ENCODE results near the gene RIMS1. TPM values are rescaled to one million over a fixed set of nuclear protein-coding genes. Genes with fewer than 3 reads are reported as not detected.

Gene RIMS1
- total and polyA plus RNA-seq, 9 of the 15 experiments (the other 6 are each of a cell fraction or from before 2014, with no cell fraction given): not detected

- TF ChIP-seq GTF3C2 (IDR thresholded peaks at IDR 0.05; ENCODE audit: borderline replicate concordance, extremely low read depth, insufficient read length) (no peak), MITF (IDR thresholded peaks at IDR 0.05) (no peak), CCAR2 (IDR thresholded peaks at IDR 0.05; ENCODE audit: low read depth, low read length) (no peak), SMARCA5 (IDR thresholded peaks at IDR 0.05) (no peak), PBX2 (CRISPR knock-in tag; IDR thresholded peaks at IDR 0.05; ENCODE audit: low read depth) (no peak), PBX2 (tag; conservative IDR thresholded peaks at IDR 0.05; ENCODE audit: low read depth) (0 out of 2 replicates have a peak, but pooled peaks have one; percentile 4), KLF16 (IDR thresholded peaks at IDR 0.05) (peak; percentile 75; the same call in 1 of the 2 replicates), POLR2G (IDR thresholded peaks at IDR 0.05; ENCODE audit: low read depth, low read length) (no peak), NFYB (IDR thresholded peaks at IDR 0.05; ENCODE audit: extremely low read depth, insufficient read length) (no peak), CHAMP1 (IDR thresholded peaks at IDR 0.05) (peak; percentile 88), EHMT2 (IDR thresholded peaks at IDR 0.05) (no peak), FOXM1 (IDR thresholded peaks at IDR 0.05; ENCODE audit: low read depth) (no peak; the same call in 1 of the 2 replicates), FOXM1 (CRISPR knock-in tag; IDR thresholded peaks at IDR 0.05; ENCODE audit: low read depth) (no peak), GABPB1 (CRISPR knock-in tag; IDR thresholded peaks at IDR 0.05) (peak; percentile 57; the same call in 1 of the 2 replicates)
Observed at GRCh38 chr6:72411872-72412708, 525.7 kb downstream of the RIMS1 start (continued).
